IMR-90 (cell line): ENCODE data around the gene COQ8A.
"Not testable (repeated sequence)": the region's sequence is repeated elsewhere in the genome, so short reads cannot be mapped to it uniquely, and the experiment has no call there.

Experiments
- CTCF ChIP-seq: conservative IDR thresholded peaks from 2 replicates; pipeline ENCODE4 v1.5.1; 2012; ENCODE audit warnings: mild to moderate bottlenecking, low read depth, low read length, improper control_type of control experiment
- MAZ ChIP-seq: IDR thresholded peaks from 2 replicates; pipeline ENCODE4 v1.6.1; 2012; ENCODE audit warnings: low read depth, mild to moderate bottlenecking, low read length, improper control_type of control experiment, moderate library complexity, borderline replicate concordance
- MXI1 ChIP-seq: IDR thresholded peaks from 2 replicates; pipeline ENCODE4 v1.6.1; 2012; ENCODE audit warnings: low read depth, mild to moderate bottlenecking, low read length, moderate library complexity, borderline replicate concordance
- POLR2A ChIP-seq: IDR thresholded peaks from 2 replicates; pipeline ENCODE4 v1.6.1; 2012; ENCODE audit warnings: mild to moderate bottlenecking, low read depth, low read length
- RAD21 ChIP-seq: IDR thresholded peaks from 2 replicates; pipeline ENCODE4 v1.6.1; 2012; ENCODE audit warnings: low read length, improper control_type of control experiment
- RCOR1 ChIP-seq: IDR thresholded peaks from 2 replicates; pipeline ENCODE4 v1.6.1; 2012; ENCODE audit warnings: mild to moderate bottlenecking, low read length, improper control_type of control experiment; ENCODE audit not compliant: insufficient replicate concordance
- RFX5 ChIP-seq: IDR thresholded peaks from 2 replicates; pipeline ENCODE4 v1.8.0; 2012; ENCODE audit warnings: low read depth, mild to moderate bottlenecking, low read length, moderate library complexity
- SMC3 ChIP-seq: fragments of 150-350 bp; IDR thresholded peaks from 2 replicates; pipeline ENCODE4 v1.6.1; 2016; ENCODE audit warnings: low read depth, mild to moderate bottlenecking, antibody characterized with exemption, low read length, moderate library complexity
- USF2 ChIP-seq: fragments of 150-350 bp; IDR thresholded peaks from 2 replicates; pipeline ENCODE4 v1.6.1; 2017; ENCODE audit warnings: mild to moderate bottlenecking, antibody characterized with exemption, low read length, low read depth

GRCh38 chr1:226955857-226956256, 15.8 kb downstream of the COQ8A start:
- TF ChIP-seq CTCF, POLR2A, USF2, SMC3, RCOR1, RAD21, MXI1, RFX5, MAZ: not testable (repeated sequence)
